Activated CD4-positive, alpha-beta T cell treated with anti-CD3 and anti-CD28 coated beads for 36 hours (primary cell): ENCODE data around the gene RUNX2. TPM values are rescaled to one million over a fixed set of nuclear protein-coding genes. Genes with fewer than 3 reads are reported as not detected.
A peak's percentile ranks its signal among the peaks of the same experiment; 100 is the strongest.

Source experiments
- ATAC-seq: fragments of 200-7000 bp; cut with Tn5 transposase; one replicate; pipeline ENCODE4 v1.10.0; 2021; ENCODE audit warnings: mild to moderate bottlenecking, moderate library complexity
- CTCF ChIA-PET: fragments of 350-600 bp; sonication (Branson Sonifier 250); formaldehyde crosslinking; loops from one replicate; lab custom pipeline; 2021; ENCODE audit warnings: antibody characterized with exemption; lab: Charles Lee
- POLR2A ChIA-PET: fragments of 350-600 bp; sonication (Branson Sonifier 250); formaldehyde crosslinking; loops from one replicate; lab custom pipeline; 2021; ENCODE audit warnings: antibody characterized with exemption, inconsistent platforms; lab: Charles Lee
- DNase-seq: peaks from one replicate; pipeline ENCODE4 v3.0.0-alpha.2; 2020
- H3K27ac Mint-ChIP-seq: one replicate; pipeline ENCODE4 v1.8.0; 2021; ENCODE audit warnings: mixed read lengths
- H3K27me3 Mint-ChIP-seq: one replicate; pipeline ENCODE4 v1.8.0; 2021; ENCODE audit warnings: mixed read lengths
- H3K36me3 Mint-ChIP-seq: one replicate; pipeline ENCODE4 v1.8.0; 2021; ENCODE audit warnings: low read depth, mixed read lengths
- H3K4me1 Mint-ChIP-seq: one replicate; pipeline ENCODE4 v1.8.0; 2021; ENCODE audit warnings: mixed read lengths
- H3K4me3 Mint-ChIP-seq: one replicate; pipeline ENCODE4 v1.8.0; 2021; ENCODE audit warnings: mild to moderate bottlenecking, moderate library complexity, mixed read lengths
- H3K9me3 Mint-ChIP-seq: one replicate; pipeline ENCODE4 v1.8.0; 2021; ENCODE audit warnings: low read depth, mixed read lengths
- intact Hi-C, 2 experiments: fragments of 100-400 bp; cut with DNase I in 1 of 2; cut with micrococcal nuclease in 1 of 2; formaldehyde crosslinking; loops; one replicate each; pipeline versions ENCODE4 v1.14.2 to v1.15.1; 2022 to 2024; cut with DNase I, micrococcal nuclease
- total RNA-seq, 2 experiments: library from RNA; stranded (reverse); gene quantifications; one replicate each; pipeline ENCODE4 v1.2.3, GENCODE V29; 2021

Gene RUNX2
- total RNA-seq, 2 experiments from 2014 or later: 14.6 to 18.1 TPM

GRCh38 chr6:45698046-45698445 lies 369.9 kb downstream of the RUNX2 start:
- POLR2A ChIA-PET: interaction anchor here (0.7 to 1.1 kb wide), 2 partner anchors 11 to 269 kb away, joined by 3 to 4 read pairs; no protein-coding TSS in a partner anchor
- H3K4me3 Mint-ChIP-seq: no peak overlapping the region
- H3K27ac Mint-ChIP-seq: no peak overlapping the region
- no peaks in the 10 kb centered on the region for H3K36me3 Mint-ChIP-seq
- CTCF ChIA-PET: interaction anchor here (1.0 kb wide), 1 partner anchor 16 kb away, joined by 3 read pairs; no protein-coding TSS in a partner anchor
- H3K9me3 Mint-ChIP-seq: no peaks in the 10 kb centered on the region
- H3K27me3 Mint-ChIP-seq: no peaks in the 10 kb centered on the region
- peaks cover 5% of the 10 kb centered on the region for H3K4me1 Mint-ChIP-seq
- DNase-seq: no peak
- intact Hi-C loops: no loop called here
- no peak for ATAC-seq

- Mint-ChIP-seq H3K4me3 (no peak overlapping the region), H3K36me3 (no peaks in the 10 kb centered on the region), H3K4me1 (peaks cover 21% of the 10 kb centered on the region), H3K27me3 (no peaks in the 10 kb centered on the region), H3K9me3 (no peaks in the 10 kb centered on the region), H3K27ac (no peak overlapping the region)
- ChIA-PET POLR2A (no interaction called here), CTCF (no interaction called here)
- intact Hi-C loops: loop anchor here in 1 of 2 experiments (10.0 kb wide), 1 partner anchor 315 kb away; the partner anchor contains the start of gene CLIC5
- ATAC-seq: no peak
- DNase-seq: no peak
These were observed 371.5 kb downstream of the RUNX2 start for GRCh38 chr6:45699663-45700062.

GRCh38 chr6:45702849-45703739 lies 375.0 kb downstream of the RUNX2 start:
- ChIA-PET CTCF (interaction anchor here (0.6 to 2.7 kb wide), 8 partner anchors 11 to 477 kb away, joined by 3 to 11 read pairs (median 4); no protein-coding TSS in a partner anchor), POLR2A (interaction anchor here (0.5 to 1.4 kb wide), 5 partner anchors 34 to 325 kb away, joined by 3 to 4 read pairs (median 3); no protein-coding TSS in a partner anchor)
- Mint-ChIP-seq H3K36me3 (no peaks in the 10 kb centered on the region), H3K27me3 (no peaks in the 10 kb centered on the region), H3K4me1 (peaks cover 21% of the 10 kb centered on the region), H3K27ac (peak overlapping the region; percentile 76), H3K4me3 (no peak overlapping the region), H3K9me3 (no peaks in the 10 kb centered on the region)
- DNase-seq (no peak), ATAC-seq (peak; percentile 63)
- intact Hi-C loops: loop anchor here in 1 of 2 experiments (2.0 to 10.0 kb wide), 2 partner anchors 216 to 312 kb away; partner anchors contain the start of gene CLIC5

GRCh38 chr6:45704056-45704800 lies 376.1 kb downstream of the RUNX2 start:
- POLR2A ChIA-PET: interaction anchor here (0.5 to 0.6 kb wide), 3 partner anchors 36 to 283 kb away, joined by 3 to 4 read pairs (median 3); no protein-coding TSS in a partner anchor
- no peaks in the 10 kb centered on the region for H3K36me3 Mint-ChIP-seq

GRCh38 chr6:45705137-45705855 lies 377.2 kb downstream of the RUNX2 start:
- intact Hi-C loops: loop anchor here in 1 of 2 experiments (10.0 kb wide), 1 partner anchor 310 kb away; the partner anchor contains the start of gene CLIC5
- H3K27ac Mint-ChIP-seq: peak overlapping the region; percentile 18

More at GRCh38 chr6:45704056-45704800, 376.1 kb downstream of the RUNX2 start:
- H3K4me3 Mint-ChIP-seq: no peak overlapping the region
- intact Hi-C loops: loop anchor here in 1 of 2 experiments (10.0 kb wide), 1 partner anchor 311 kb away; the partner anchor contains the start of gene CLIC5
- H3K27me3 Mint-ChIP-seq: no peaks in the 10 kb centered on the region
- ATAC-seq: no peak
- peaks cover 21% of the 10 kb centered on the region for H3K4me1 Mint-ChIP-seq
- peak overlapping the region; percentile 76 for H3K27ac Mint-ChIP-seq
- CTCF ChIA-PET: interaction anchor here (1.0 to 2.7 kb wide), 6 partner anchors 15 to 219 kb away, joined by 3 to 7 read pairs (median 4); no protein-coding TSS in a partner anchor
- no peaks in the 10 kb centered on the region for H3K9me3 Mint-ChIP-seq
- DNase-seq: no peak

GRCh38 chr6:45706319-45706718 lies 378.2 kb downstream of the RUNX2 start:
- CTCF ChIA-PET: interaction anchor here (1.0 to 2.3 kb wide), 4 partner anchors 8 to 217 kb away, joined by 3 to 6 read pairs (median 4); no protein-coding TSS in a partner anchor
- Mint-ChIP-seq H3K9me3 (no peaks in the 10 kb centered on the region), H3K27me3 (no peaks in the 10 kb centered on the region), H3K36me3 (no peaks in the 10 kb centered on the region), H3K27ac (no peak overlapping the region), H3K4me1 (peaks cover 21% of the 10 kb centered on the region), H3K4me3 (no peak overlapping the region)
- DNase-seq (peak; percentile 59), ATAC-seq (peak; percentile 24)
- POLR2A ChIA-PET: no interaction called here
- intact Hi-C loops: loop anchor here in 1 of 2 experiments (10.0 kb wide), 1 partner anchor 308 kb away; the partner anchor contains the start of gene CLIC5

More at GRCh38 chr6:45705137-45705855, 377.2 kb downstream of the RUNX2 start:
- CTCF ChIA-PET: interaction anchor here (1.2 to 2.3 kb wide), 3 partner anchors 9 to 218 kb away, joined by 3 to 6 read pairs (median 6); no protein-coding TSS in a partner anchor
- H3K4me3 Mint-ChIP-seq: no peak overlapping the region
- POLR2A ChIA-PET: interaction anchor here (0.5 to 0.6 kb wide), 2 partner anchors 126 to 284 kb away, joined by 3 to 4 read pairs; no protein-coding TSS in a partner anchor
- no peaks in the 10 kb centered on the region for H3K36me3 Mint-ChIP-seq
- DNase-seq: no peak
- H3K9me3 Mint-ChIP-seq: no peaks in the 10 kb centered on the region
- no peak for ATAC-seq
- peaks cover 21% of the 10 kb centered on the region for H3K4me1 Mint-ChIP-seq
- no peaks in the 10 kb centered on the region for H3K27me3 Mint-ChIP-seq

GRCh38 chr6:45707176-45707575 lies 379.0 kb downstream of the RUNX2 start:
- ChIA-PET POLR2A (no interaction called here), CTCF (interaction anchor here (0.8 kb wide), 1 partner anchor 289 kb away, joined by 3 read pairs; no protein-coding TSS in a partner anchor)
- Mint-ChIP-seq H3K9me3 (no peaks in the 10 kb centered on the region), H3K27me3 (no peaks in the 10 kb centered on the region), H3K27ac (no peak overlapping the region), H3K4me3 (no peak overlapping the region), H3K4me1 (peaks cover 21% of the 10 kb centered on the region), H3K36me3 (no peaks in the 10 kb centered on the region)
- intact Hi-C loops: loop anchor here in 1 of 2 experiments (10.0 kb wide), 1 partner anchor 308 kb away; the partner anchor contains the start of gene CLIC5
- ATAC-seq (no peak), DNase-seq (no peak)

GRCh38 chr6:45709781-45710220 lies 381.7 kb downstream of the RUNX2 start:
- POLR2A ChIA-PET: no interaction called here
- CTCF ChIA-PET: no interaction called here
- DNase-seq: peak; percentile 63
- peak overlapping the region; percentile 31 for H3K4me3 Mint-ChIP-seq
- intact Hi-C loops: loop anchor here (1.0 to 10.0 kb wide), 27 partner anchors 28 to 1068 kb away; partner anchors contain the start of gene CLIC5 (in 1 of the 2)
- H3K4me1 Mint-ChIP-seq: peaks cover 25% of the 10 kb centered on the region
- H3K27me3 Mint-ChIP-seq: no peaks in the 10 kb centered on the region
- H3K27ac Mint-ChIP-seq: no peak overlapping the region
- ATAC-seq: peak; percentile 54
- no peaks in the 10 kb centered on the region for H3K36me3 Mint-ChIP-seq
- H3K9me3 Mint-ChIP-seq: no peaks in the 10 kb centered on the region

GRCh38 chr6:45710304-45710821 lies 382.2 kb downstream of the RUNX2 start:
- Mint-ChIP-seq H3K27me3 (no peaks in the 10 kb centered on the region), H3K4me3 (peak overlapping the region; percentile 31), H3K27ac (no peak overlapping the region), H3K9me3 (no peaks in the 10 kb centered on the region), H3K36me3 (no peaks in the 10 kb centered on the region), H3K4me1 (peaks cover 31% of the 10 kb centered on the region)
- ATAC-seq (peak; percentile 80), DNase-seq (peak; percentile 95)
- intact Hi-C loops: loop anchor here (1.0 to 10.0 kb wide), 26 partner anchors 27 to 1068 kb away; no protein-coding TSS in a partner anchor
- ChIA-PET CTCF (interaction anchor here (1.3 to 1.9 kb wide), 3 partner anchors 19 to 289 kb away, joined by 3 to 6 read pairs (median 6); no protein-coding TSS in a partner anchor), POLR2A (interaction anchor here (1.2 kb wide), 1 partner anchor 27 kb away, joined by 4 read pairs; no protein-coding TSS in a partner anchor)
